Hematopoietic multipotent progenitor cell treated with erythropoietin and hydrocortisone succinate and interleukin-3 and kit ligand, for 8 days (in vitro differentiated cells): ENCODE results near the gene ACIN1.

Source experiments
- DNase-seq: peaks from one replicate; pipeline ENCODE4 v3.0.0-alpha.2; 2015

Gene ACIN1

DNA sequence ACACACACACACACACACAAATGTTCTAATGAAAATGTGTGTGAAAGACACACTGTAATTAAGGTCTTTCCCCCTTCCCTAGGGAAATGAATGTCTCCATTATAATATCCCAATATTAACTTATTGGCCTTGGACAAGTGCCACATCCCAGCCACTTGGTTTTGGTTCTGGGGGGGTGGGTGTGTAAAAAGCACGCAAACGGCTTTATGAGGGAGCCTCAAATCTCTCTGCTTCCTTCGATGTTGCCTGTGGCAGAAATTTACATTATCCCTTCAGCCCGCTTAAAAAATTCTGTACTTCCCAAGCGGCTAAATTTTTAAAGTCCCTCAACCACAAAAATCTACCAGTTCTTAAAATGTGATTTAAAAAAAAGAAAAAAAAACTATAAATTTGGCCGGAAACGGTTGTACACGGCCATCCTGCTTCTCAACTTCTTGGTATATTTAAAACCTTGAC is 85.4 kb downstream of the ACIN1 start:
- peak; percentile 27 for DNase-seq

DNA sequence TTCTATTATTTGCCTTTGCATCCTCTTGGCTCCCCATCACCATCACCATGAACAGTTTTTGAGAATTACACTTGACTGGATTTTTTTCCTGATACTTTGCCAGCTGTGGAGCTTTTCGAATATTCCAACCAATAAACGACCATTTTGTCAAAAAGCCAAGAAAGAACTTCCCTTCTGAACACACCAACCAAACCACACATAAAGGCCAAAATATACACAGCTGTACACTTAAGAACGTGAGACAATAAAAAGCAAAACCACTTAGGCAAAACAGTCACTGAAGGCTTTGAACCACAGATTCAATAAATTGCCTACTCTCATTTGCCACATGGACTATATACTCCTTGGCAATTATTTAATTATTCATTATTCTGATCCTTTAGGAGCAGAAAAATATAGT is 86.1 kb downstream of the ACIN1 start:
- peak; percentile 48 for DNase-seq
